Measurements from ENCODE around the gene FNDC1.
"Not testable (repeated sequence)": the region's sequence is repeated elsewhere in the genome, so short reads cannot be mapped to it uniquely, and the experiment has no call there.

The FNDC1 gene

DNA sequence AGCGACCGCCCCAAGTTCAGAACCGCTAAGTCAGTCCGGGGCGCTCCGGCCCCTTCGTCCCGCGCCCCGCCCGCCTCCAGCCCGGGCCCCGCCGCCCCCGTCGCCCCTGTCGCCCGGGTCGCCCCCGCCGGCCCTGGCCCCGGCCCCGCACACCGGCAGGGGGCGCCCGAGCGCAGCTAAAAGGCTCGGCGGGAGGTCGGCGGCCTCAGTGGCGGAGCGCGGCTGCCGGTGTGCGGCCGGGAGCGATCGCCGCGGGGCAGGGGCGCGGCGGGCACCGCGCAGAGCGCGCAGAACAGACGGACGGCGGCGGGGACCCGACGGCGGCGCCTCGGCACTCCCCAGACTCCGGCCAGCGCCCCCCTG, at the start of gene FNDC1:
TSS of gene FNDC1 (plus strand) at position 208 of the 363 bp plus-strand sequence. CDS start 197 bp downstream, outside the sequence.
- H3K4me3 ChIP-seq (ENCODE audit: low read depth, low read length) = peak within 1 kb of the TSS; percentile 51
- DNase-seq (ENCODE audit: low read depth) = no peak
- in situ Hi-C loops (cut with HindIII; ENCODE audit: low sequenced_read_pairs) = no loop called here
- TF ChIP-seq, protein P1, sequence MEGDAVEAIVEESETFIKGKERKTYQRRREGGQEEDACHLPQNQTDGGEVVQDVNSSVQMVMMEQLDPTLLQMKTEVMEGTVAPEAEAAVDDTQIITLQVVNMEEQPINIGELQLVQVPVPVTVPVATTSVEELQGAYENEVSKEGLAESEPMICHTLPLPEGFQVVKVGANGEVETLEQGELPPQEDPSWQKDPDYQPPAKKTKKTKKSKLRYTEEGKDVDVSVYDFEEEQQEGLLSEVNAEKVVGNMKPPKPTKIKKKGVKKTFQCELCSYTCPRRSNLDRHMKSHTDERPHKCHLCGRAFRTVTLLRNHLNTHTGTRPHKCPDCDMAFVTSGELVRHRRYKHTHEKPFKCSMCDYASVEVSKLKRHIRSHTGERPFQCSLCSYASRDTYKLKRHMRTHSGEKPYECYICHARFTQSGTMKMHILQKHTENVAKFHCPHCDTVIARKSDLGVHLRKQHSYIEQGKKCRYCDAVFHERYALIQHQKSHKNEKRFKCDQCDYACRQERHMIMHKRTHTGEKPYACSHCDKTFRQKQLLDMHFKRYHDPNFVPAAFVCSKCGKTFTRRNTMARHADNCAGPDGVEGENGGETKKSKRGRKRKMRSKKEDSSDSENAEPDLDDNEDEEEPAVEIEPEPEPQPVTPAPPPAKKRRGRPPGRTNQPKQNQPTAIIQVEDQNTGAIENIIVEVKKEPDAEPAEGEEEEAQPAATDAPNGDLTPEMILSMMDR (IDR thresholded peaks at IDR 0.05; ENCODE audit: low read depth, low read length, missing control alignments) = no peak

DNA sequence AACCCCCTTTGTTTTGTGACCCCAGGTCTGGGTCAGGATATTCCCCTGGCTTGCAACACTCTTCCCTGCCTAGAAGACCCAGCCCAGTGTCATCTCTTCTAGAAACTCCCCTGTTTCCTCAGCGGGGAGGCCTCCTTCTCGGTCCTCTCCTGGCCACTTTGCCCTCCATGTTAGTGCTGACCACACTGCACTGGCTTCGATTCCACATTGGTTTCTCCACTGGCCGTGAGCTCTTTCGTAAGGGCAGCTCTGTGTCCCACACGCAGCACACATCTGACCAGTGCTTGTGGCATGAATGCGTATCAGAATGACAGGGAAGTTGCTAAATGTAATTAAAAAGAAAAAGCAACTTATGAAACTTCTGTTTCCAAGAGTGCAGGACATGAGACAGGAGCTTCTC, 49.4 kb upstream of the FNDC1 start:
- in situ Hi-C loops (cut with HindIII; ENCODE audit: low sequenced_read_pairs) = no loop called here
- H3K4me3 ChIP-seq (ENCODE audit: low read depth, low read length) = no peak overlapping the region
- TF ChIP-seq, protein P1 (IDR thresholded peaks at IDR 0.05; ENCODE audit: low read depth, low read length, missing control alignments) = no peak
- DNase-seq (ENCODE audit: low read depth) = no peak

DNA sequence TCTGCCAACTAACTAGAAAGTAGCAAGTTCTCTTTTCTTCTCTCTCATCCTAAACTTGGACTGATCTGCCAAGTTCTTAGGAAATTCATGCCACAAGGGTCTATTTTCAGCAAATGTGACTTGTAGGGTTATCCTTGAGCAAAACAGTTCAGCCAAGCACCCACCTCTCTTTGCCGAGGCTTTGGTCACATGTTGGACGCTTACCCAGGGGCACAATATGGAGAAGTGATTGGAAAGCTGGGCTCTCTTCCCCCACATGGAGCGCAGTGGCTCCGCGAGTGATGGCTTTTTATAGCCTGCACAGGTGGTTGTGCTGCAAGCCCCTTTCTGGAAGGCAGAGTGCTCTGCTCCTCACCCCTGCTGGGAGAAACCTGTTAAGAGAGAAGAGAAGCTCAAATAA, 47.7 kb upstream of the FNDC1 start:
- H3K4me3 ChIP-seq (ENCODE audit: low read depth, low read length) = no peak overlapping the region
- TF ChIP-seq, protein P1 (IDR thresholded peaks at IDR 0.05; ENCODE audit: low read depth, low read length, missing control alignments) = no peak
- in situ Hi-C loops (cut with HindIII; ENCODE audit: low sequenced_read_pairs) = no loop called here
- DNase-seq (ENCODE audit: low read depth) = no peak

DNA sequence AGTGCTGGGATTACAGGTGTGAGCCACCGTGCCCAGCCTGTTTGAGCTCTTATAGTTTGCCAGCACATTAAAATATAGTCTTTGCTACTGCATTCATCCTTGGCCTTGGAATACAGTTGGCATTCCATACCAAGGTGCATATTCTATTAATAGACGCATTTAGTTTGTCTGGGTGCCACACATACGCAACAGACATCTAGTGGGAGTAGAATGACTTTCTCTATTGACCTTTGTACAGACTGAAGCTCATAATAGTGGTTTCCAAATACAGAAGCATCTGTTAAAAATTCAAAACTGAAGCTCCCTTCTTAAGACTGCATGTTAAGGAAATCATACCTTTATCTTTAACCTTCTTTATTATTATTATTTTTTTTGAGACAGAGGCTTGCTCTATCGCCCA, 46.7 kb upstream of the FNDC1 start:
- DNase-seq (ENCODE audit: low read depth) = no peak
- TF ChIP-seq, protein P1 (IDR thresholded peaks at IDR 0.05; ENCODE audit: low read depth, low read length, missing control alignments) = no peak
- in situ Hi-C loops (cut with HindIII; ENCODE audit: low sequenced_read_pairs) = no loop called here
- no peak overlapping the region for H3K4me3 ChIP-seq (ENCODE audit: low read depth, low read length)

DNA sequence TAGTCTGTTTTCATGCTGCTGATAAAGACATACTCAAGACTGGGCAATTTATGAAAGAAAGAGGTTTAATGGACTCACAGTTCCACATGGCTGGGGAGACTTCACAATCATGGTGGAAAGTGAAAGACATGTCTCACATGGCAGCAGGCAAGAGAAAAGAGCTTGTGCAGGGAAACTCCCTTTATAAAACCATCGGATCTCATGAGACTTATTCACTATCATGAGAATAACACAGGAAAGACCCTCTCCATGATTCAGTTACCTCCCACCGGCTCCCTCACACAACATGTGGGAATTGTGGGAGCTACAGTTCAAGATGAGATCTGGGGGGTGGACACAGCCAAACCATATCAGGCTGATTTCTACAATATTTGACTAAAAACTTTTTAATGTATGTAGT, 45.4 kb upstream of the FNDC1 start:
- DNase-seq (ENCODE audit: low read depth); H3K4me3 ChIP-seq (ENCODE audit: low read depth, low read length); in situ Hi-C loops (cut with HindIII; ENCODE audit: low sequenced_read_pairs): not testable (repeated sequence)

DNA sequence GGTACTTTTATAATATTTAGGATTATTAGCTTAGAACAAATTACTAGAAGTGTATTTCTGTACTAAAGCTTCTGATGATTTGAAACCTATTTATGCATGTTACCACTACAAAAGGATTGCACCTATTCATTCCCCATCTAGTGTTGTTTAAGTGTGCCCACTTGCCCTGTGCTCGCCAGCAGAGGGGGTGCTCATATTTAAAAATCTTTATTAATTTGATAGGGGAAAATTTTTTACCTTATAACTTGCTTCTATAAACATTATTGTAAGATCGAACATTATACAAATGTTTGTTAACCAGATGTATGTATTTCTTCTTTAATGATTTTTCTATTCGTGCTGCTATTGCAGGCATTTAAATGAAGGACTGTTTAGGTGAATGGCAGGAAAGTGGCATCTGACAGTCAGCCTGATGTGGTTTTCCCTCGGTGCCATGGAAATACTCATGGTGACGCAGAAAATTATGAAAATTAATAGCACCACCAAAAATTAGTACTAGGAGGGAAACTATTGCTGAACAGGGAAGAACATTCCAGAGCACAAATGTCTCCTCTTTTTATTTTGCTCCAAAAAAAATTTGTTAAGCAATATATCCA, 44.1 kb upstream of the FNDC1 start:
- no peak for DNase-seq (ENCODE audit: low read depth)
- TF ChIP-seq, protein P1 (IDR thresholded peaks at IDR 0.05; ENCODE audit: low read depth, low read length, missing control alignments) = peak; percentile 37
- H3K4me3 ChIP-seq (ENCODE audit: low read depth, low read length) = no peak overlapping the region
- in situ Hi-C loops (cut with HindIII; ENCODE audit: low sequenced_read_pairs) = no loop called here

DNA sequence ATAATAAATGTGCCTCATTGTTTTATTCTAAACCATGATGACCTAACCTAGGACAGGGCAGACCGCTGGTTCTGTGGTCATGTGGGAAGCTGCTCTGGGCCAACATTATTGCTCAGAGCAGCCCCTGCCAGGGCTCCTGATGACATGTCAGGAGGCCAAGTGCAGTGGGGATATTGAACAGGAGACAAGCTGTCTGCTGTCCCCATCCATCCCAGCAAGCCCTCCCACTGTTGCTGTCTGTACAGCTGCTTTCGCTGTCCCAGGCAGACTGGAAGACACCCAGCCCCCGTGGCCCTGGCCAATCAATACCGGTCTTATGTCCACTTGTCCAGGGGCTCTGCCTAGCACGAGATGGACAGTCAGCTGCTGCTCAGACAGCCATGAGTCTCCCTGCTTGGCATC, 43.2 kb upstream of the FNDC1 start:
- TF ChIP-seq, protein P1 (IDR thresholded peaks at IDR 0.05; ENCODE audit: low read depth, low read length, missing control alignments) = no peak
- no peak overlapping the region for H3K4me3 ChIP-seq (ENCODE audit: low read depth, low read length)
- no peak for DNase-seq (ENCODE audit: low read depth)
- in situ Hi-C loops (cut with HindIII; ENCODE audit: low sequenced_read_pairs) = no loop called here

Data from astrocyte of the cerebellum (primary cell).